Caco-2 (cell line): Measurements from ENCODE around the gene CDK18. TPM values are rescaled to one million over a fixed set of nuclear protein-coding genes. Genes with fewer than 3 reads are reported as not detected.

Source experiments
- BruUV-seq: library from RNA; stranded (reverse); fragments of 400-500 nt; replicated peaks from 2 replicates; lab custom pipeline; 2021; lab: Mats Ljungman, UMichigan
- CTCF ChIA-PET: fragments of 300-600 bp; sonication (Branson Sonifier 250); formaldehyde crosslinking; loops from one replicate; lab custom pipeline; 2022; ENCODE audit warnings: antibody characterized with exemption; lab: Charles Lee
- POLR2A ChIA-PET: fragments of 300-600 bp; sonication (Branson Sonifier 250); formaldehyde crosslinking; loops from one replicate; lab custom pipeline; 2022; ENCODE audit warnings: antibody characterized with exemption; lab: Charles Lee
- DNase-seq, 2 experiments: peaks; one replicate each; pipeline versions ENCODE4 v3.0.0 to v3.0.0-alpha.2; 2020 to 2022
- H3K27me3 ChIP-seq: replicated peaks from 2 replicates; pipeline ENCODE4 v1.6.0; 2011; ENCODE audit warnings: low read length; ENCODE audit not compliant: control insufficient read depth, insufficient read depth
- H3K36me3 ChIP-seq: 2 replicates; pipeline ENCODE4 v1.5.1; 2011; ENCODE audit warnings: low read length; ENCODE audit not compliant: control insufficient read depth, insufficient read depth
- H3K4me1 ChIP-seq: fragments of 250-450 bp; sonication (Bioruptor Pico); 2 replicates; pipeline ENCODE4 v1.5.1; 2020; ENCODE audit warnings: mild to moderate bottlenecking
- H3K4me3 ChIP-seq: 2 replicates; pipeline ENCODE4 v1.5.1; 2011; ENCODE audit warnings: low read depth, mild to moderate bottlenecking, control low read depth, low read length
- H3K9me3 ChIP-seq: fragments of 250-450 bp; sonication (Bioruptor Pico); 2 replicates; pipeline ENCODE4 v1.5.1; 2020; ENCODE audit warnings: mild to moderate bottlenecking, moderate library complexity
- H3K27ac Mint-ChIP-seq: one replicate; pipeline ENCODE4 v1.8.0; 2022; ENCODE audit warnings: mixed read lengths; ENCODE audit not compliant: unreplicated experiment
- H3K27me3 Mint-ChIP-seq: one replicate; pipeline ENCODE4 v1.8.0; 2022; ENCODE audit warnings: mixed read lengths; ENCODE audit not compliant: insufficient read depth, unreplicated experiment
- H3K36me3 Mint-ChIP-seq: one replicate; pipeline ENCODE4 v1.8.0; 2022; ENCODE audit warnings: mild to moderate bottlenecking, mixed read lengths; ENCODE audit not compliant: insufficient read depth, unreplicated experiment
- H3K4me1 Mint-ChIP-seq: one replicate; pipeline ENCODE4 v1.8.0; 2022; ENCODE audit warnings: low read depth, mixed read lengths; ENCODE audit not compliant: unreplicated experiment
- H3K4me3 Mint-ChIP-seq: one replicate; pipeline ENCODE4 v1.8.0; 2022; ENCODE audit warnings: mild to moderate bottlenecking, moderate library complexity, mixed read lengths; ENCODE audit not compliant: unreplicated experiment
- H3K9me3 Mint-ChIP-seq: one replicate; pipeline ENCODE4 v1.8.0; 2022; ENCODE audit warnings: mixed read lengths; ENCODE audit not compliant: unreplicated experiment
- CTCF ChIP-seq, 2 experiments: fragments of 200-600 bp in 1 of 2; IDR thresholded peaks; 1 replicate in 1 of 2; 2 replicates in 1 of 2; pipeline versions ENCODE4 v1.5.1 to v1.8.0; 2011 to 2022; ENCODE audit warnings: antibody characterized with exemption in 1 of 2, control low read depth in 1 of 2, inconsistent platforms in 1 of 2, low read depth in 1 of 2, low read length in 1 of 2, mild to moderate bottlenecking in 1 of 2, moderate library complexity in 1 of 2; ENCODE audit not compliant: insufficient read depth in 1 of 2, severe bottlenecking in 1 of 2, unreplicated experiment in 1 of 2
- intact Hi-C: fragments of 100-400 bp; cut with micrococcal nuclease; formaldehyde crosslinking; loops from one replicate; pipeline ENCODE4 v1.10.0; 2022; ENCODE audit not compliant: unreplicated experiment
- total RNA-seq: library from RNA; stranded (reverse); gene quantifications from 2 replicates; pipeline ENCODE4 v1.2.3, GENCODE V29; 2022

CDK18 gene
- total RNA-seq, 1 experiment from 2014 or later, result 17.0 TPM

DNA sequence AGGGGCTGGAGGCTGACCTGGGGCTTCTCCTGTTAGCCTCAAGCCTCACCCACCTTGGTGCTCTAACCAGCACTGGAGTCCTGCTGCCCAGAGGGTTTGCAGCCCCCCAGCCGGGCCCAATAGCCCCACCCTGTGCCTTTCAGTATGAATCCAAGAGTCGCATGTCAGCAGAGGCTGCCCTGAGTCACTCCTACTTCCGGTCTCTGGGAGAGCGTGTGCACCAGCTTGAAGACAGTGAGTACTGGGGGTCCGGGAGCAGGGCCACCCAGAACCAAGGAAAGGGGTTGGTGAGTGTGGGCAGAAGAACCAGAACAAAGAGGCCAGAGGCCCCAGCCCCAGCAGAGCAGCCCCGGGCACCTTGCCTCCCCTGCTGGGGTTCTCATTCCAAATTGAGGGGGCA lies 25.6 kb downstream of the CDK18 start:
- BruUV-seq, result no TSS peak
- Mint-ChIP-seq H3K27ac (no peak overlapping the region), H3K36me3 (peaks cover 11% of the 10 kb centered on the region), H3K9me3 (no peaks in the 10 kb centered on the region), H3K4me1 (no peaks in the 10 kb centered on the region), H3K4me3 (no peak overlapping the region), H3K27me3 (peaks cover 7% of the 10 kb centered on the region)
- Histone ChIP-seq H3K4me3 (no peak overlapping the region), H3K27me3 (no peaks in the 10 kb centered on the region), H3K4me1 (no peaks in the 10 kb centered on the region), H3K36me3 (no peaks in the 10 kb centered on the region; the same call in 1 of the 2 replicates), H3K9me3 (no peaks in the 10 kb centered on the region)
- intact Hi-C loops, result no loop called here
- ChIA-PET POLR2A (no interaction called here), CTCF (interaction anchor here (0.6 to 1.0 kb wide), 2 partner anchors 129 to 1131 kb away, joined by 3 to 4 read pairs; no protein-coding TSS in a partner anchor)
- no peak for DNase-seq
- no peak for TF ChIP-seq CTCF (IDR thresholded peaks at IDR 0.05; ENCODE audit: insufficient read depth in 1 of 2, low read depth in 1 of 2, low read length in 1 of 2, severe bottlenecking in 1 of 2, unreplicated experiment in 1 of 2)

DNA sequence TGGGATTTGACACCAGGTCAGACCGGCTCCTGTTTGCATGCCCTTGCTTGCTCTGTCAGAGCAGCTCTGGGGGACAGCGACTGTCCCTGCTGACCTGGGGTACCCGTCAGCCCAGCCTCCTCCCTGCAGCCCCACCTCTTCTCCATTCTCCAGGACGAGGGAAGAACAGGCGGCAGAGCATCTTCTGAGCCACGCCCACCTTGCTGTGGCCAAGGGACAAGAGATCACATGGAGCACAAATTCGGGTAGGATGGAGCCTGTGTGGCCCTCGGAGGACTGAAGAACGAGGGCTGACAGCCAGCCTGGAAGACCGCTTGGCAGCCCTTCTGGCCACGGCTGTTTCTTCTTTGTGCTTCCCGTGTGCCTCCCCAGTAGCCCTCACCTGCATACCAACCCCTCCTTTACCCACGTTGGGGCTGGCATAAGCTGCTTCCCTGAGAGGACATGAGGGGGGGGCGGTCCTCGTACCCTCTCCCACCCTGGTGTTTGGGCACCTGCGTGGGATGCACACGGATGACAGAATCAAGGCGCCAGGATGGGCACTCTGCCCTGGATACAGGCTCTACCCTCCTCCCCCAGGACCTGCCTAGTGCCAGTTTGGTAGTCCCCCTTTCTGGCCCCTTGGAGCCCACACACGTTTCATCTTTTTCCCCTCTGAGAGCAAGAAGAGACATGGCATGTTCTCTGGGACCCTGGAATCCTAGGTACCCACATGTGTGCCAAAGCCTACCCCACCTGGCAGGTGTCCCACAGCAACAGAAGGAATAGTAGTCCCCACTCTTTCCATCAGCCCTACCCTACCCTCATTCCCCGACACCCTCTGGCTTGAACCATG lies 26.9 kb downstream of the CDK18 start:
- no peak overlapping the region for H3K4me3 Mint-ChIP-seq
- no peak overlapping the region for H3K27ac Mint-ChIP-seq
- no peak for DNase-seq
- H3K27me3 ChIP-seq, result no peaks in the 10 kb centered on the region
- peaks cover 17% of the 10 kb centered on the region for H3K27me3 Mint-ChIP-seq
- BruUV-seq, result no TSS peak
- intact Hi-C loops, result no loop called here
- H3K9me3 Mint-ChIP-seq, result no peaks in the 10 kb centered on the region
- ChIA-PET POLR2A (no interaction called here), CTCF (interaction anchor here (0.9 to 1.0 kb wide), 3 partner anchors 8 to 128 kb away, joined by 4 to 5 read pairs (median 4); no protein-coding TSS in a partner anchor)
- peaks cover 13% of the 10 kb centered on the region for H3K36me3 Mint-ChIP-seq
- H3K9me3 ChIP-seq, result no peaks in the 10 kb centered on the region
- no peaks in the 10 kb centered on the region for H3K4me1 Mint-ChIP-seq
- no peak overlapping the region for H3K4me3 ChIP-seq
- H3K4me1 ChIP-seq, result no peaks in the 10 kb centered on the region
- TF ChIP-seq CTCF (IDR thresholded peaks at IDR 0.05; ENCODE audit: insufficient read depth in 1 of 2, low read depth in 1 of 2, low read length in 1 of 2, severe bottlenecking in 1 of 2, unreplicated experiment in 1 of 2), result no peak
- no peaks in the 10 kb centered on the region for H3K36me3 ChIP-seq

DNA sequence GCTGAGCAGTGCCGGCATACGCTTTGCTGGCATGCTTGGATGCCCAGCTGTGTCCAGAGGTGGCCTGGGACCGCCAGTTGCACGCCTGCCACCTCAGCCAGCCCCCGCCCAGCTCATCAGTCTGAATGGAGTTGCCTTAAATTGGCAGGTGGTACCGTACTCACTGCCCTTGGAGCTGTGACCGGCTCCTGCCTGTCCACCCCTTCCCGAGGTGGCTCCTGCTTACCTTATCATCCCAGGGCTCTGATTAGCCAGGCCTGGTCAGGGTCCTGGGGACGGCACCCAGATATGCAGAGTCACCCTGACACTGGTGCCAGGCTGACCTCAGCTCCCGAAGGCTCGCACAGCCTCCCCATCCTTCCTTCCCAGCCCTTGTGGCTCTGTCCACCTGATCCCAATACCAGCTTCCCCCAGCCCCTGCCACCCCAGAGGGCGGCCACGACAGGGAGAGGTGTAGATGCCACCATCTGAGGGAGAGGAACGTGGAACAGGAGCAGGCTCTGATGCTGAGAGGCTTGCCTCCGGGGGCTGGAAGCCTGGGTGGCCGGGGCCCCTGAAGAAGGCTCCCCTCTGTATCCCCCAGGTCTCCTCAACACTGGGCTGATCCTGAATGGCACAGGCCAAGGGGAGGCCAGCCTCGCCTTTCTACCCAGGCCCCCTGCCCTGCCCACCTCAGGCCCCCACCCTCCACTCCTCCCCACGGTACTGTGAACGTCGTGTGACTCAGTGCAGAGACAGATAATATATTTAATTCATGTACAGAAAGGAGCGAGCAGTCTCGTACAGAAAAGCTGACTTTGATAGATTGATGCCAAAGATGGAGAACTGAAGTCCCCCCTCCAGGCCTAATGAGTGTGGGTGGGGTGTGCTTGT lies 27.8 kb downstream of the CDK18 start:
- H3K27me3 Mint-ChIP-seq, result peaks cover 23% of the 10 kb centered on the region
- no peak for DNase-seq
- H3K4me1 Mint-ChIP-seq, result peaks cover 5% of the 10 kb centered on the region
- no peak for TF ChIP-seq CTCF (IDR thresholded peaks at IDR 0.05; ENCODE audit: insufficient read depth in 1 of 2, low read depth in 1 of 2, low read length in 1 of 2, severe bottlenecking in 1 of 2, unreplicated experiment in 1 of 2)
- POLR2A ChIA-PET, result no interaction called here
- H3K4me3 Mint-ChIP-seq, result no peak overlapping the region
- no peak overlapping the region for H3K27ac Mint-ChIP-seq
- H3K36me3 Mint-ChIP-seq, result peaks cover 13% of the 10 kb centered on the region
- CTCF ChIA-PET, result interaction anchor here (0.6 to 1.0 kb wide), 2 partner anchors 8 to 131 kb away, joined by 3 to 5 read pairs; no protein-coding TSS in a partner anchor
- Histone ChIP-seq H3K27me3 (no peaks in the 10 kb centered on the region), H3K4me1 (no peaks in the 10 kb centered on the region), H3K36me3 (no peaks in the 10 kb centered on the region), H3K4me3 (no peak overlapping the region), H3K9me3 (no peaks in the 10 kb centered on the region)
- intact Hi-C loops, result no loop called here
- no peaks in the 10 kb centered on the region for H3K9me3 Mint-ChIP-seq
- no TSS peak for BruUV-seq
